ENCODE data around the gene AMN.

GRCh38 chr14:102941419-102942011 is 19.1 kb downstream of the AMN start:
- TF ChIP-seq CTCF (IDR thresholded peaks at IDR 0.05) (no peak), POLR2A (IDR thresholded peaks at IDR 0.05) (no peak)

Data from Peyer's patch (tissue), 4 donors.